HEK293 (cell line): ENCODE measurements around the gene HDAC1.

ENCODE experiments used
- CTCF ChIA-PET: fragments of 350-600 bp; formaldehyde crosslinking; extraction: SDS; loops from one replicate; lab custom pipeline; 2021; ENCODE audit warnings: antibody characterized with exemption; lab: Yijun Ruan, JAX
- POLR2A ChIA-PET: fragments of 300-600 bp; formaldehyde crosslinking; extraction: SDS; loops from one replicate; lab custom pipeline; 2020; ENCODE audit warnings: antibody characterized with exemption, inconsistent platforms; lab: Yijun Ruan, JAX
- H3K27ac ChIP-seq: fragments of 200-500 bp; sonication (Bioruptor generic); 2 replicates; pipeline ENCODE4 v1.5.1; 2014; ENCODE audit warnings: low read depth, low read length, control low read depth, inconsistent platforms; ENCODE audit errors: extremely low read depth
- H3K36me3 ChIP-seq, 2 experiments: fragments of 200-500 bp in 1 of 2; sonication (Bioruptor generic) in 1 of 2; 1 replicate in 1 of 2; 2 replicates in 1 of 2; pipeline ENCODE4 v1.5.1; 2014 to 2017; ENCODE audit warnings: inconsistent platforms in 2 of 2, low read length in 2 of 2; ENCODE audit not compliant: control insufficient read depth in 2 of 2, insufficient read depth in 1 of 2
- H3K4me1 ChIP-seq: fragments of 200-500 bp; sonication (Bioruptor generic); 2 replicates; pipeline ENCODE4 v1.5.1; 2014; ENCODE audit warnings: mild to moderate bottlenecking, low read length, inconsistent platforms; ENCODE audit not compliant: control insufficient read depth, insufficient read depth
- H3K4me3 ChIP-seq: 2 replicates; pipeline ENCODE4 v1.5.1; 2011; ENCODE audit warnings: low read depth, mild to moderate bottlenecking, control low read depth, low read length, moderate library complexity
- H3K9me3 ChIP-seq: fragments of 200-500 bp; sonication (Bioruptor generic); 2 replicates; pipeline ENCODE4 v1.5.1; 2014; ENCODE audit warnings: low read depth, low read length, inconsistent platforms; ENCODE audit not compliant: control insufficient read depth, insufficient read depth
- GFI1B ChIP-seq: fragments of 450-650 bp; formaldehyde crosslinking; IDR thresholded peaks from 2 replicates; pipeline ENCODE4 v1.5.1; 2016; ENCODE audit warnings: missing biosample characterization, missing genetic modification characterization
- GLI4 ChIP-seq: fragments of 450-650 bp; formaldehyde crosslinking; IDR thresholded peaks from 2 replicates; pipeline ENCODE4 v1.5.1; 2016; ENCODE audit warnings: missing biosample characterization, missing genetic modification characterization
- INSM2 ChIP-seq: fragments of 450-650 bp; formaldehyde crosslinking; IDR thresholded peaks from 2 replicates; pipeline ENCODE4 v1.5.1; 2016; ENCODE audit warnings: missing biosample characterization, missing genetic modification characterization
- PRDM6 ChIP-seq: fragments of 450-650 bp; formaldehyde crosslinking; IDR thresholded peaks from 2 replicates; pipeline ENCODE4 v1.5.1; 2017; ENCODE audit warnings: missing biosample characterization, missing genetic modification characterization
- ZBTB10 ChIP-seq: fragments of 450-650 bp; formaldehyde crosslinking; IDR thresholded peaks from 2 replicates; pipeline ENCODE4 v1.5.1; 2016; ENCODE audit warnings: missing biosample characterization, missing genetic modification characterization
- ZBTB17 ChIP-seq: fragments of 450-650 bp; formaldehyde crosslinking; IDR thresholded peaks from 2 replicates; pipeline ENCODE4 v1.5.1; 2016; ENCODE audit warnings: missing biosample characterization, missing genetic modification characterization
- ZNF121 ChIP-seq: fragments of 450-650 bp; formaldehyde crosslinking; IDR thresholded peaks from 2 replicates; pipeline ENCODE4 v1.5.1; 2016; ENCODE audit warnings: missing biosample characterization, missing genetic modification characterization
- ZNF174 ChIP-seq: fragments of 450-650 bp; formaldehyde crosslinking; IDR thresholded peaks from 2 replicates; pipeline ENCODE4 v1.5.0; 2017; ENCODE audit warnings: missing biosample characterization, mild to moderate bottlenecking, missing genetic modification characterization
- ZNF221 ChIP-seq: fragments of 450-650 bp; formaldehyde crosslinking; IDR thresholded peaks from 2 replicates; pipeline ENCODE4 v1.5.1; 2017; ENCODE audit warnings: missing biosample characterization, missing genetic modification characterization, borderline replicate concordance
- ZNF311 ChIP-seq: fragments of 450-650 bp; formaldehyde crosslinking; IDR thresholded peaks from 2 replicates; pipeline ENCODE4 v1.5.1; 2017; ENCODE audit warnings: missing biosample characterization, missing genetic modification characterization, borderline replicate concordance
- ZNF513 ChIP-seq: fragments of 450-650 bp; IDR thresholded peaks from 2 replicates; pipeline ENCODE4 v1.5.1; 2018; ENCODE audit warnings: missing biosample characterization, missing genetic modification characterization
- ZSCAN16 ChIP-seq: fragments of 450-650 bp; formaldehyde crosslinking; IDR thresholded peaks from 2 replicates; pipeline ENCODE4 v1.5.1; 2016; ENCODE audit warnings: missing biosample characterization, missing genetic modification characterization
- ZSCAN23 ChIP-seq: fragments of 450-650 bp; formaldehyde crosslinking; IDR thresholded peaks from 2 replicates; pipeline ENCODE4 v1.5.1; 2016; ENCODE audit warnings: missing biosample characterization, missing genetic modification characterization
- TF ChIP-seq, protein P1 (sequence below): fragments of 450-650 bp; formaldehyde crosslinking; IDR thresholded peaks from 2 replicates; pipeline ENCODE4 v1.5.1; 2017; ENCODE audit warnings: missing biosample characterization, mild to moderate bottlenecking, missing genetic modification characterization, moderate library complexity
- TF ChIP-seq, protein P2 (sequence below): fragments of 450-650 bp; formaldehyde crosslinking; IDR thresholded peaks from 2 replicates; pipeline ENCODE4 v1.5.1; 2016; ENCODE audit warnings: missing biosample characterization, missing genetic modification characterization
- TF ChIP-seq, protein P3 (sequence below): fragments of 450-650 bp; formaldehyde crosslinking; IDR thresholded peaks from 2 replicates; pipeline ENCODE4; 2016; ENCODE audit warnings: missing biosample characterization, missing genetic modification characterization

HDAC1 gene

DNA sequence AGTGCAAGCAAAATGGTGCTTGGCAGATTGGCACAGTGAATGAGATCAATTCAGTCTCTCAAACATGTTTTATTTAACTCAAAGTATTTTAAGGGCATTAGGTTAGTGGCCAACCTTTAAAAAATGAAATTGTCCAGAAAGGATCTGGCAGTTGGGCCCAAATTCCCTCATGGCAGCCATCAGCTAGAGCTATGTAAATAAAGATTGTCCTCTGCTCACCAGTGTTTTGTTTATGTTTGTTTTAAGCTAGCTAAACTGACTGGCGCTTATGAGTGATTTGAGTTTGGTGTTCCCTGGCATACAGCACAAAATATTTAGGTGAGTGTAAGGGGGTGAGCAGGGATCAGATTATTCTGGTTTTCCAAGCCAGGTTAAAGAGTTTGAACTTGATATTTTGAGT is 18.1 kb downstream of the HDAC1 start:
- peaks cover 11 to 30% of the 10 kb centered on the region in 2 experiments for H3K36me3 ChIP-seq
- POLR2A ChIA-PET: interaction anchor here (1.0 kb wide), 1 partner anchor 26 kb away, joined by 4 read pairs; the partner anchor contains the start of gene MARCKSL1
- no peaks in the 10 kb centered on the region for H3K9me3 ChIP-seq
- no peak overlapping the region for H3K4me3 ChIP-seq
- no peak overlapping the region for H3K27ac ChIP-seq
- TF ChIP-seq ZSCAN23 (no peak), PRDM6 (tag by site-specific recombination) (peak; percentile 42; the same call in 1 of the 2 replicates), ZNF121 (tag by site-specific recombination) (peak; percentile 49; the same call in 1 of the 2 replicates), ZNF221 (tag by site-specific recombination) (no peak), ZSCAN16 (tag by site-specific recombination) (no peak), GFI1B (no peak)
- TF ChIP-seq, protein P1, sequence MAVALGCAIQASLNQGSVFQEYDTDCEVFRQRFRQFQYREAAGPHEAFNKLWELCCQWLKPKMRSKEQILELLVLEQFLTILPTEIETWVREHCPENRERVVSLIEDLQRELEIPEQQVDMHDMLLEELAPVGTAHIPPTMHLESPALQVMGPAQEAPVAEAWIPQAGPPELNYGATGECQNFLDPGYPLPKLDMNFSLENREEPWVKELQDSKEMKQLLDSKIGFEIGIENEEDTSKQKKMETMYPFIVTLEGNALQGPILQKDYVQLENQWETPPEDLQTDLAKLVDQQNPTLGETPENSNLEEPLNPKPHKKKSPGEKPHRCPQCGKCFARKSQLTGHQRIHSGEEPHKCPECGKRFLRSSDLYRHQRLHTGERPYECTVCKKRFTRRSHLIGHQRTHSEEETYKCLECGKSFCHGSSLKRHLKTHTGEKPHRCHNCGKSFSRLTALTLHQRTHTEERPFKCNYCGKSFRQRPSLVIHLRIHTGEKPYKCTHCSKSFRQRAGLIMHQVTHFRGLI: peak; percentile 44; the same call in 1 of the 2 replicates
- TF ChIP-seq, protein P2, sequence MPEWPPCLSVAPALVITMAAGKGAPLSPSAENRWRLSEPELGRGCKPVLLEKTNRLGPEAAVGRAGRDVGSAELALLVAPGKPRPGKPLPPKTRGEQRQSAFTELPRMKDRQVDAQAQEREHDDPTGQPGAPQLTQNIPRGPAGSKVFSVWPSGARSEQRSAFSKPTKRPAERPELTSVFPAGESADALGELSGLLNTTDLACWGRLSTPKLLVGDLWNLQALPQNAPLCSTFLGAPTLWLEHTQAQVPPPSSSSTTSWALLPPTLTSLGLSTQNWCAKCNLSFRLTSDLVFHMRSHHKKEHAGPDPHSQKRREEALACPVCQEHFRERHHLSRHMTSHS: no peak
- peaks cover 12% of the 10 kb centered on the region for H3K4me1 ChIP-seq
- CTCF ChIA-PET: no interaction called here

DNA sequence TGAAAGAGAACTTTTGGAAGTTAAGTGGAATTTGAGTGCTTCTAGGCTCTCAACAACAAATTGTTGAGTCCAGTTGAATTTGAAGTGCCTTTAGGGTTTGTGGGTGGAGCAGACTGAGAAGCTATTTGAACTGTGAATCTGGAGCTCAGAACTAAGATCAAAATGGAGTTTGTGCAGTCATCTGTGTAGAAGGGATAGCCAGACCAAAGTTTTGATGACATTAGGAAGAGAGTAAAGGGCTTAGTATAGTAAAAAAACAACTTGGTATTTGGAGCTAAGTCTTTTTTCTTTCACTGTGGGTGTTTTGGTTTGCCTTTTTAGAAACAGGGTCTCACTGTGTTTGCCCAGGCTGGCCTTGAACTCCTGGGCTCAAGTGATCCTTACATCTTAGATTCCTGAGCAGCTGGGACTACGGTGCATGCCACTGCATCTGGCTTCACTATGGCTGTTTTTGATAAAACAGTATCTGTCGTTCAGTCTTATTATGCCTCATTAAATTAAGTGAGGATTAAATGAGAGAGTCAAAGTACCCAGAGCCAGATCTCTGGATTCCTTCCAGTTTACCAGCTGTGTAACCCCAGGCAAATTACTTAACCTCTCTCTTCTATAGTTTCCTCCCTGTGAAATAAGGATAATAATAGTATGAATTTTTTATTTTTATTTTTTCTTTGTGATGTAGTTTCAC is 20.0 kb downstream of the HDAC1 start:
- H3K27ac ChIP-seq: no peak overlapping the region
- ChIA-PET POLR2A (interaction anchor here (1.4 to 2.0 kb wide), 2 partner anchors 20 to 24 kb away, joined by 3 to 5 read pairs; partner anchors contain the start of gene MARCKSL1), CTCF (interaction anchor here (0.7 to 1.7 kb wide), 4 partner anchors 10 to 96 kb away, joined by 4 to 6 read pairs (median 5); partner anchors contain the start of gene FAM167B)
- peaks cover 12% of the 10 kb centered on the region for H3K4me1 ChIP-seq
- TF ChIP-seq ZNF513 (tag by site-specific recombination) (no peak), ZNF174 (tag by site-specific recombination) (no peak), ZNF311 (tag by site-specific recombination) (no peak), ZBTB10 (tag by site-specific recombination) (no peak), ZBTB17 (tag by site-specific recombination) (peak; percentile 42; the same call in 1 of the 2 replicates), GLI4 (tag by site-specific recombination) (no peak), INSM2 (tag by site-specific recombination) (no peak)
- TF ChIP-seq, protein P3, sequence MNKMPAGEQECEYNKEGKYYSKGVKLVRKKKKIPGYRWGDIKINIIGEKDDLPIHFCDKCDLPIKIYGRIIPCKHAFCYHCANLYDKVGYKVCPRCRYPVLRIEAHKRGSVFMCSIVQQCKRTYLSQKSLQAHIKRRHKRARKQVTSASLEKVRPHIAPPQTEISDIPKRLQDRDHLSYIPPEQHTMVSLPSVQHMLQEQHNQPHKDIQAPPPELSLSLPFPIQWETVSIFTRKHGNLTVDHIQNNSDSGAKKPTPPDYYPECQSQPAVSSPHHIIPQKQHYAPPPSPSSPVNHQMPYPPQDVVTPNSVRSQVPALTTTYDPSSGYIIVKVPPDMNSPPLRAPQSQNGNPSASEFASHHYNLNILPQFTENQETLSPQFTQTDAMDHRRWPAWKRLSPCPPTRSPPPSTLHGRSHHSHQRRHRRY (tag by site-specific recombination): no peak
- H3K4me3 ChIP-seq: no peak overlapping the region
- H3K9me3 ChIP-seq: no peaks in the 10 kb centered on the region
- H3K36me3 ChIP-seq: peaks cover 5 to 19% of the 10 kb centered on the region in 2 experiments; a peak in 2 of 3 replicates
